ENCODE measurements around the gene SKI.

Gene SKI

GRCh38 chr1:2230781-2231531, 2.8 kb downstream of the SKI start:
- TF ChIP-seq EZH2phosphoT487 (IDR thresholded peaks at IDR 0.05; ENCODE audit: borderline replicate concordance, low read length) = no peak
- TF ChIP-seq CTCF (IDR thresholded peaks at IDR 0.05; ENCODE audit: low read depth, low read length, poor library complexity, severe bottlenecking) = no peak
- Histone ChIP-seq H3K27me3 (ENCODE audit: control insufficient read depth, low read length) (peaks cover 22% of the 10 kb centered on the region), H3K9me3 (ENCODE audit: control insufficient read depth, insufficient read depth, low read length) (no peaks in the 10 kb centered on the region), H3K4me3 (ENCODE audit: low read length) (no peak overlapping the region), H3K27ac (ENCODE audit: low read depth, low read length) (no peak overlapping the region), H3K4me1 (ENCODE audit: control insufficient read depth, low read length) (peaks cover 18% of the 10 kb centered on the region), H3K9me2 (replicated peaks; ENCODE audit: control insufficient read depth, low read length) (no peaks in the 10 kb centered on the region), H3K4me2 (ENCODE audit: low read length) (no peak overlapping the region), H3F3A (ENCODE audit: control insufficient read depth, insufficient read depth) (no peaks in the 10 kb centered on the region), H4K20me1 (ENCODE audit: control insufficient read depth, insufficient read depth, low read depth, low read length) (0 out of 2 replicates have a peak, but pooled peaks cover 7% of the 10 kb centered on the region), H3K79me2 (ENCODE audit: control insufficient read depth, low read length) (no peaks in the 10 kb centered on the region), H3K36me3 (ENCODE audit: control insufficient read depth, low read length) (no peaks in the 10 kb centered on the region)

- Histone ChIP-seq H3K36me3 (ENCODE audit: control insufficient read depth, low read length) (no peaks in the 10 kb centered on the region), H3K27me3 (ENCODE audit: control insufficient read depth, low read length) (peaks cover 17% of the 10 kb centered on the region), H3K4me3 (ENCODE audit: low read length) (no peak overlapping the region), H3F3A (ENCODE audit: control insufficient read depth, insufficient read depth) (no peaks in the 10 kb centered on the region), H3K79me2 (ENCODE audit: control insufficient read depth, low read length) (no peaks in the 10 kb centered on the region), H3K27ac (ENCODE audit: low read depth, low read length) (no peak overlapping the region), H3K4me1 (ENCODE audit: control insufficient read depth, low read length) (peaks cover 20% of the 10 kb centered on the region), H3K4me2 (ENCODE audit: low read length) (no peak overlapping the region), H3K9me3 (ENCODE audit: control insufficient read depth, insufficient read depth, low read length) (no peaks in the 10 kb centered on the region), H3K9me2 (replicated peaks; ENCODE audit: control insufficient read depth, low read length) (no peaks in the 10 kb centered on the region), H4K20me1 (ENCODE audit: control insufficient read depth, insufficient read depth, low read depth, low read length) (0 out of 2 replicates have a peak, but pooled peaks cover 7% of the 10 kb centered on the region)
- TF ChIP-seq CTCF (IDR thresholded peaks at IDR 0.05; ENCODE audit: low read depth, low read length, poor library complexity, severe bottlenecking) = no peak
These were observed 3.6 kb downstream of the SKI start for GRCh38 chr1:2231532-2232254.

- Histone ChIP-seq H3K27me3 (ENCODE audit: control insufficient read depth, low read length) (peaks cover 14% of the 10 kb centered on the region), H3K4me3 (ENCODE audit: low read length) (no peak overlapping the region), H3K9me2 (replicated peaks; ENCODE audit: control insufficient read depth, low read length) (no peaks in the 10 kb centered on the region), H4K20me1 (ENCODE audit: control insufficient read depth, insufficient read depth, low read depth, low read length) (0 out of 2 replicates have a peak, but pooled peaks cover 7% of the 10 kb centered on the region), H3K27ac (ENCODE audit: low read depth, low read length) (no peak overlapping the region), H3K36me3 (ENCODE audit: control insufficient read depth, low read length) (no peaks in the 10 kb centered on the region), H3K79me2 (ENCODE audit: control insufficient read depth, low read length) (no peaks in the 10 kb centered on the region), H3K4me2 (ENCODE audit: low read length) (no peak overlapping the region), H3F3A (ENCODE audit: control insufficient read depth, insufficient read depth) (no peaks in the 10 kb centered on the region), H3K9me3 (ENCODE audit: control insufficient read depth, insufficient read depth, low read length) (no peaks in the 10 kb centered on the region), H3K4me1 (ENCODE audit: control insufficient read depth, low read length) (peaks cover 17% of the 10 kb centered on the region)
- TF ChIP-seq EZH2phosphoT487 (IDR thresholded peaks at IDR 0.05; ENCODE audit: borderline replicate concordance, low read length) (no peak), CTCF (IDR thresholded peaks at IDR 0.05; ENCODE audit: low read depth, low read length, poor library complexity, severe bottlenecking) (no peak)
These were observed 4.3 kb downstream of the SKI start for GRCh38 chr1:2232255-2232915.
